Measurements from ENCODE around the gene MED16.
A peak's percentile ranks its signal among the peaks of the same experiment; 100 is the strongest.

The MED16 gene, protein sequence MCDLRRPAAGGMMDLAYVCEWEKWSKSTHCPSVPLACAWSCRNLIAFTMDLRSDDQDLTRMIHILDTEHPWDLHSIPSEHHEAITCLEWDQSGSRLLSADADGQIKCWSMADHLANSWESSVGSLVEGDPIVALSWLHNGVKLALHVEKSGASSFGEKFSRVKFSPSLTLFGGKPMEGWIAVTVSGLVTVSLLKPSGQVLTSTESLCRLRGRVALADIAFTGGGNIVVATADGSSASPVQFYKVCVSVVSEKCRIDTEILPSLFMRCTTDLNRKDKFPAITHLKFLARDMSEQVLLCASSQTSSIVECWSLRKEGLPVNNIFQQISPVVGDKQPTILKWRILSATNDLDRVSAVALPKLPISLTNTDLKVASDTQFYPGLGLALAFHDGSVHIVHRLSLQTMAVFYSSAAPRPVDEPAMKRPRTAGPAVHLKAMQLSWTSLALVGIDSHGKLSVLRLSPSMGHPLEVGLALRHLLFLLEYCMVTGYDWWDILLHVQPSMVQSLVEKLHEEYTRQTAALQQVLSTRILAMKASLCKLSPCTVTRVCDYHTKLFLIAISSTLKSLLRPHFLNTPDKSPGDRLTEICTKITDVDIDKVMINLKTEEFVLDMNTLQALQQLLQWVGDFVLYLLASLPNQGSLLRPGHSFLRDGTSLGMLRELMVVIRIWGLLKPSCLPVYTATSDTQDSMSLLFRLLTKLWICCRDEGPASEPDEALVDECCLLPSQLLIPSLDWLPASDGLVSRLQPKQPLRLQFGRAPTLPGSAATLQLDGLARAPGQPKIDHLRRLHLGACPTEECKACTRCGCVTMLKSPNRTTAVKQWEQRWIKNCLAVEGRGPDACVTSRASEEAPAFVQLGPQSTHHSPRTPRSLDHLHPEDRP

DNA sequence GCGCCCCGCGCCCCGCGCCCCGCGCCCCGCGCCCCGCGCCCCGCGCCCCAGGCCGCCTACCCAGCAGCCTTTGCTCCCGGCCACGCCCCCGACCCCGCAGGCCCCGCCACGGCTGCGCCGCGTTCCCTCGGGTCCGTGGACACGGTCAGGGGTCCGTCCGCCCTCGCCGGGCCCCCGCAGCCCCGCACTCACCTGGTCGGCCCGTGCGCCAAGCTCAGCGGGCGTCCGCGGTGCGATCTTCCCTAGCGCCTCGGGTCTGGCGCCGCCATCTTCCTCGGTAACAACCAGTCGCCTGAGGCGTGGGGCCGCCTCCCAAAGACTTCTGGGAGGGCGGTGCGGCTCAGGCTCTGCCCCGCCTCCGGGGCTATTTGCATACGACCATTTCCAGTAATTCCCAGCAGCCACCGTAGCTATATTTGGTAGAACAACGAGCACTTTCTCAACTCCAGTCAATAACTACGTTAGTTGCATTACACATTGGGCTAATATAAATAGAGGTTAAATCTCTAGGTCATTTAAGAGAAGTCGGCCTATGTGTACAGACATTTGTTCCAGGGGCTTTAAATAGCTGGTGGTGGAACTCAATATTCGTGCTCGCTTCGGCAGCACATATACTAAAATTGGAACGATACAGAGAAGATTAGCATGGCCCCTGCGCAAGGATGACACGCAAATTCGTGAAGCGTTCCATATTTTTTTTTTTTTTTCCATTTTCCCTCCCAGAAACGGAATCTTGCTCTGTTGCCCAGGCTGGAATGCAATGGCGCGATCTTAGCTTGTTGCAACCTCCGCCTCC lies at the start of gene MED16, which contains the start of gene RNU6-9:
MED16 (minus strand) TSS at position 294 of the 796 bp plus-strand sequence. CDS start 2,056 bp downstream, outside the sequence.
RNU6-9 (plus strand) TSS at position 591 of the 796 bp plus-strand sequence.
- peak; percentile 82 to 87 for DNase-seq (ENCODE audit: low read depth in 2 of 2)

- no peak for DNase-seq (ENCODE audit: low read depth in 2 of 2)
These were observed 49.2 kb upstream of the MED16 start for GRCh38 chr19:942133-942645.

- DNase-seq (ENCODE audit: low read depth in 2 of 2), result no peak
These were observed 48.5 kb upstream of the MED16 start for GRCh38 chr19:941292-942132.

DNA sequence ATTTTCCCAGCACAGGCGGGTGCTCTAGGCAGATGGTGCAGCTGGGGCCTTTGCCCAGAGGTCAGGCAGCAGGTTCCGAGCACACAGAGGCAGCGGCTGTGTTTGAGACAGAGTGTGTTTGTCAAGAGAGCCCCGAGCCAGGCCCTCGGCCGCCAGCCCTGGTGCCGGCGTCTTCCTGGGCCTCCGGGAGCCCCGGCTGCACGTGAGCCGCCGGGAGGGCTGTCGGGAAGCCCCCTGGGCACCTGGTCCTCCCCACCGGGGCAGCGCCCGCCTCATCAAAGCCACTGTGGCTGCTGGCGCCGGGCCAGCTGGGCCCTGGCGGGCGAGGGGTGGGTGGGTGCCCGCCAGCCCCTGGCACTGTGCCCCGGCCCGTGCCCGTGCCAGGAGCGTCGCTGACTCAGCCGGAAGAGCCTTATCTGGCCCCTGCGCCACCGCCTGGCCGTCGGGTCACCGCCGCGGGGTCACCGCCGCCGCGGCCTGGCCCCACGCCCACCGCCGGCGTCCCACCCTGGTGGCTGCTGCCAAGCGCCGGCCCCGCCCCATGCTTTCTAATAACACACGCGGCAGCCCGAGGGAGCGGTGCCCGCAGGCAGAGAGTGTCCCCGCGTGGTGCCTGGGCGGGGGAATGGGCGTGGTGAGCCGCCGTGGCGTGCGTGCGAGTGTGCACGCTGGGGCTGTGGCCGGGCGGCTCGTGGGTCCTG lies 47.8 kb upstream of the MED16 start:
- DNase-seq (ENCODE audit: low read depth in 2 of 2), result peak in 1 of 2 donors; percentile 61

- DNase-seq (ENCODE audit: low read depth in 2 of 2), result no peak
These were observed 46.9 kb upstream of the MED16 start for GRCh38 chr19:939922-940321.

- DNase-seq (ENCODE audit: low read depth in 2 of 2), result no peak
These were observed 46.5 kb upstream of the MED16 start for GRCh38 chr19:939439-939838.

DNA sequence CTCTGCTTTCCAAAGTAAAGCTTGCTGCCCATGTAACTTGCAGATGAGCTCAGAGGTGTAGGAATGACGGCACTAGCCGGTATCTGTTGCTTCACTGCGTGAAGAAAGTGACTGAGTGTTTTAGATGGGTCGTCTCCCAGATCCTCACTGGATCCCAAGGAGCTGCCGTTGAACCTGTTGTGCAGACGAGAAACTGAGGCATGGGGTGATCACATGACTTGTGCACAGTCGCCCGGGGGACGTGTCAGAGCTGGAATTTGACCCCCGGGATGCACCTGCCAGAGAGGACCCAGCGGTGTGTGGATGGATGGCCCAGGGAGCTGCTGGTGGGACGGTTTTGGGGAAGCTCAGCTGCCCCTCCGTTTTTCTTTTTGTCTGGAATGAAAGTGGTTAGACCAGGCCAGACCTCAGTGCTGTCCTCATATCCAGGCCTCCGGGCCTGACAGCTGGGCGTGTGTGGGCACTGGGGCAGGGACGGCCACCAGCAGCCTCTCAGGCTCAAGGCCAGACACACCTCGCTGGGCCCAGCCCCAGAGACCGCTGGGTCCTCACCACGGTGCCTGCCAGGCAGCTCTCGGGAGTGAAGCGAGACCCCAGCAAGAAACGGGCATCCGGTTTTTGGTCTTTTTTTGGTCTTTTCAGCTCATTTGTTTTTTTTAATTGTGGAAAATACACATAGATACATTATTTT lies 45.4 kb upstream of the MED16 start:
- DNase-seq (ENCODE audit: low read depth in 2 of 2), result no peak

GRCh38 chr19:937259-937694 lies 44.3 kb upstream of the MED16 start:
- DNase-seq (ENCODE audit: low read depth in 2 of 2), result no peak

DNA sequence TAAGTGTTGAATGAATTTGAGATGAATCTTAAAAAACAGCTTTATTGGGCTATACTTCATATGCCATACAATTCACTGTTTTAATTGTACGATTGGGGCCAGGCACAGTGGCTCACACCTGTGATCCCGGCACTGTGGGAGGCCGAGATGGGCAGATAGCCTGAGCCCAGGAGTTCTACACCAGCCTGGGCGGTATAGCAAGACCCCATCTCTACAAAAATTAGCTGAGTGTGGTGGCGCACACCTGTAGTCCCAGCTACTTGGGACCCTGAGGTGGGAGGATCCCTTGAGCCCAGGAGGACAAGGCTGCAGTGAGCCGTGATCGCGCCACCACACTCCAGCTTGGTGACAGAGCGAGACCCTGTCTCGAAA lies 43.2 kb upstream of the MED16 start:
- no peak for DNase-seq (ENCODE audit: low read depth in 2 of 2)

DNA sequence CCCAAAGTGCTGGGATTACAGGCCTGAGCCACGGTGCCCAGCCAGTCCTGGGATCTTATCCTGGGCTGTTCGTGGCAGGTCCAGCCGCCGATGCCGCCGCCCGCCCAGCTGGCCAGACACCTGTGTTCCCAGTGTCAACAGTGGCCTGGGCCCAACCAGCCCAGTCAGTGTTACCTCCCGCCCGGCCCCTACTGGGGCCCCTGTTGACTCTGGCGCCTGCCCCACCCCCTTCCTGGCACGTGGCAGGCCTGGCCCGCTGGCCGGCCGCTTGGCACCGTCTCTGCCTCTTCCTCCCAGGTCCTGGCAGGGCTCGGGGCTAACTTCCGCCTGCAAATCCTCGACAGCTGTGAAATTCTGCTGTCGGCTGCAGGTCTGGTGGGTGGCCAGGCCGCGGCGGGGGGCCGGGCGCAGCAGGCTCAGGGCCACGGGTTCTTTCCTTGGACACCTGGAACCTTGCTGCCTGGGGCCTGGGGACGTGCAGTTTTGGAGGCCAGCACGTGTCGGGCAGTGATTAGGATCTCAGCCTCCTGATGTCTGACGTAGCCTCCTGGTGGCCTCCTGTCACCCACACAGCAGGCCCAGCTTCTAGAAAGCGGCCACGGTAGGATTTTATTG lies 42.0 kb upstream of the MED16 start:
- DNase-seq (ENCODE audit: low read depth in 2 of 2), result no peak

DNA sequence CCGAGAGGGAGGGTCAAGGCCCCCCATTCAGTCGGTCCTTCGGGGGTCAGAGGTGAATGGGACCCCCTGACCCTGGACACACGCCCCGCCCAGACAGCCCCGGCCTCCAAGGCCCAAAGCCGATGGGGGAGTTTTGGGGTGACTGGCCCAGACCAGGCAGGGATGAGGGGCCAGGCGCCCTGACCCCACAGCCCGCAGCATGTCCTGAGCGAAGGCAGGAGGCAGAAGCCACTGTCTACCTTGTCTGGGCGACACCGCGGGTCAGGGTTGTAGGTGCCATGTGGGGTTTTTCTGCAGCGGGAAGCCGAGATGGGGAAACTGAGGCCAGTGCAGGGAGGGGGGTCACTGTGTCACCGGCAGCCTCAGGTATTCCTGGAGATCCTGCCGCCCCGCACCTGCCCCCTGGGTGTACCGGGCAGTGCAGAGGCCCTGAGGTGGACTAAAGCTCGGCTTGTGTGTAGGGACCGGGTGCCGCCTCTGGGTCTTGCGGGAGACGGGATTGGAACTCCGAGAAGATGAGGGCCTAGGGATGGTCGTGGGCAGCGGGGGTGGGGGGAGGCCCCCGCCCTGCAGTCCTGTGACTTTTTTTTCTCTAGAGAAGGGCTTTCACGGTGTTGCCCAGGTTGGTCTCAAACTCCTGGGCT lies 41.3 kb upstream of the MED16 start:
- no peak for DNase-seq (ENCODE audit: low read depth in 2 of 2)

GRCh38 chr19:933553-933882 lies 40.5 kb upstream of the MED16 start:
- DNase-seq (ENCODE audit: low read depth in 2 of 2), result no peak

GRCh38 chr19:932648-933552 lies 39.9 kb upstream of the MED16 start:
- DNase-seq (ENCODE audit: low read depth in 2 of 2), result no peak

- no peak for DNase-seq (ENCODE audit: low read depth in 2 of 2)
These were observed 39.1 kb upstream of the MED16 start for GRCh38 chr19:931860-932647.

DNA sequence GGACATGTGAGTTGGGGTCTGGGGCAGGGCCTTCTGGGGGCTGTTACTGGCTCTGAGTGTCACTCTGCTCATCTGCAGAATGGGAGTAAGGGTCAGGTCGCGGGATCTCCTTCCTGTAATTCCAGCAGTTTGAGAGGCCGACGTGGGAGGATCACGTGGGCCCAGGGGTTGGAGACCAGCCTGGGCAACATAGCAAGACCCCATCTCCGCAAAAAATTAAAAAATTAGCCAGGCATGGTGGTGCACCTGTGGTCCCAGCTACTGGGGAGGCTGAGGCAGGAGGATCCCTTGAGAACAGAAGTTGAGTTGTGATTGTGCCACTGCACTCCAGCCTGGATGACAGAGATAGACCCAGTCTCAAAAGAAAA lies 36.9 kb upstream of the MED16 start:
- no peak for DNase-seq (ENCODE audit: low read depth in 2 of 2)

DNA sequence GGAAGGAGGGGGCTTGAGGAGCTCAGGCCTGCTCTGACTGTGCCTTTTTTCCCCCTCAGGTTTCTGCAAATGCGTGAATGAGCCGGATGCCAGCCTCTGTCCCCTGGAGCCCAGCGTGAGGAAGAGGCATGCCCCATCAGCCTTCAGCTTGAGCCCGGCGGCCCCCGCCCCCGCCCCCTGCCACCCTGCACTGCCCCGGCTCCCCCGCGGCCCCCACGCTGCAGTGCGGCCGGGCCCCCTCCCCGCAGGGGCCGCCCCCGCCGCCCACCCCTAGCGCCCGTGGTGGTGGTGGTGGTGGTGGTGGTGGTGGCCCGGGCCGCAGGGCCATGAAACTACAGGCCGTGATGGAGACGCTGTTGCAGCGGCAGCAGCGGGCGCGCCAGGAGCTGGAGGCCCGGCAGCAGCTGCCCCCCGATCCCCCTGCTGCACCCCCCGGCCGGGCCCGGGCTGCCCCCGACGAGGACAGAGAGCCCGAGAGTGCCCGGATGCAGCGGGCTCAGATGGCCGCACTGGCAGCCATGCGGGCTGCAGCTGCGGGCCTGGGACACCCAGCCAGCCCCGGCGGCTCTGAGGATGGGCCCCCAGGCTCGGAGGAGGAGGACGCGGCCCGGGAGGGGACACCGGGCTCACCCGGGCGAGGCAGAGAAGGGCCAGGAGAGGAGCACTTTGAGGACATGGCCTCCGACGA lies 36.4 kb upstream of the MED16 start:
- DNase-seq (ENCODE audit: low read depth in 2 of 2), result no peak

Data from stimulated activated CD4-positive, alpha-beta T cell treated with anti-CD3 and anti-CD28 coated beads, Interleukin-1b, Interleukin-23, amount 100 ng/mL, for 4 hours (primary cell).